ENCODE data around the gene WWC1.
"Not testable (repeated sequence)": the region's sequence is repeated elsewhere in the genome, so short reads cannot be mapped to it uniquely, and the experiment has no call there.

Gene WWC1

GRCh38 chr5:168286863-168287262 lies 4.6 kb upstream of the WWC1 start:
- not testable (repeated sequence) for DNase-seq

- no peak for DNase-seq
These were observed 4.1 kb upstream of the WWC1 start for GRCh38 chr5:168287362-168287761.

GRCh38 chr5:168288349-168289245 lies 2.8 kb upstream of the WWC1 start:
- DNase-seq, result no peak

GRCh38 chr5:168290902-168291341 lies 523 bp upstream of the WWC1 start:
- no peak for DNase-seq

GRCh38 chr5:168291964-168292785 lies 730 bp downstream of the WWC1 start:
- DNase-seq, result no peak

GRCh38 chr5:168292786-168293696 lies 1.6 kb downstream of the WWC1 start:
- DNase-seq, result no peak

- no peak for DNase-seq
These were observed 4.2 kb downstream of the WWC1 start for GRCh38 chr5:168295574-168296201.

GRCh38 chr5:168296682-168297081 lies 5.2 kb downstream of the WWC1 start:
- no peak for DNase-seq

- no peak for DNase-seq
These were observed 7.5 kb downstream of the WWC1 start for GRCh38 chr5:168298949-168299348.

GRCh38 chr5:168299372-168299771 lies 7.9 kb downstream of the WWC1 start:
- no peak for DNase-seq

- DNase-seq, result no peak
These were observed 9.1 kb downstream of the WWC1 start for GRCh38 chr5:168300326-168301182.

- no peak for DNase-seq
These were observed 10.3 kb downstream of the WWC1 start for GRCh38 chr5:168301593-168302390.

GRCh38 chr5:168302785-168303184 lies 11.3 kb downstream of the WWC1 start:
- no peak for DNase-seq

- no peak for DNase-seq
These were observed 12.1 kb downstream of the WWC1 start for GRCh38 chr5:168303393-168304025.

- DNase-seq, result no peak
These were observed 12.9 kb downstream of the WWC1 start for GRCh38 chr5:168304349-168304748.

GRCh38 chr5:168305281-168305680 lies 13.8 kb downstream of the WWC1 start:
- no peak for DNase-seq

- no peak for DNase-seq
These were observed 15.6 kb downstream of the WWC1 start for GRCh38 chr5:168307022-168307421.

- DNase-seq, result no peak
These were observed 16.6 kb downstream of the WWC1 start for GRCh38 chr5:168307925-168308584.

GRCh38 chr5:168308976-168309598 lies 17.6 kb downstream of the WWC1 start:
- DNase-seq, result no peak

Measured in effector CD4-positive, alpha-beta T cell (primary cell).